ENCODE results near the gene SEL1L3. TPM values are rescaled to one million over a fixed set of nuclear protein-coding genes. Genes with fewer than 3 reads are reported as not detected.

SEL1L3 gene
- total and polyA plus RNA-seq, 2 of the 13 experiments (the other 11 are each of a cell fraction or from before 2014, with no cell fraction given): 0.28 to 1.1 TPM

GRCh38 chr4:25729564-25729963, 133.2 kb downstream of the SEL1L3 start:
- WGBS (ENCODE audit: low lambda C conversion rate): 55% methylated on average over 9 of the region's 9 CpGs
- ChIA-PET POLR2A (no interaction called here), CTCF (ENCODE audit: low intra/inter-chr PET ratio, low total read pairs) (no interaction called here)

More at GRCh38 chr4:25729564-25729963, 133.2 kb downstream of the SEL1L3 start:
- H3K36me3 ChIP-seq (replicated peaks in 1 of 2; ENCODE audit: control insufficient read depth in 1 of 2, insufficient read depth in 2 of 2, low read length in 2 of 2): no peaks in the 10 kb centered on the region
- intact Hi-C loops (cut with micrococcal nuclease; ENCODE audit: unreplicated experiment) (no loop called here), in situ Hi-C loops (cut with HindIII; ENCODE audit: extremely low pct_ligation_motif_present, low pct_unique_long_range_greater_than_20kb) (no loop called here)
- H4K20me1 ChIP-seq (ENCODE audit: insufficient read depth, low read length): no peaks in the 10 kb centered on the region
- TF ChIP-seq MIER3 (CRISPR knock-in tag; IDR thresholded peaks at IDR 0.05; ENCODE audit: borderline replicate concordance) (no peak), U2AF2 (IDR thresholded peaks at IDR 0.05; ENCODE audit: low read depth, low read length) (no peak), SP1 (IDR thresholded peaks at IDR 0.05) (no peak), SP1 (CRISPR knock-in tag; IDR thresholded peaks at IDR 0.05) (no peak), NR2F1 (CRISPR knock-in tag; IDR thresholded peaks at IDR 0.05) (no peak), ZBTB10 (CRISPR knock-in tag; IDR thresholded peaks at IDR 0.05; ENCODE audit: borderline replicate concordance) (no peak), CENPBD1 (CRISPR knock-in tag; IDR thresholded peaks at IDR 0.05; ENCODE audit: borderline replicate concordance, low read depth) (no peak), NCOA2 (CRISPR knock-in tag; IDR thresholded peaks at IDR 0.05) (no peak), PHF20 (CRISPR knock-in tag; IDR thresholded peaks at IDR 0.05) (no peak), ISX (CRISPR knock-in tag; conservative IDR thresholded peaks at IDR 0.05) (no peak)
- TF ChIP-seq, protein P1, sequence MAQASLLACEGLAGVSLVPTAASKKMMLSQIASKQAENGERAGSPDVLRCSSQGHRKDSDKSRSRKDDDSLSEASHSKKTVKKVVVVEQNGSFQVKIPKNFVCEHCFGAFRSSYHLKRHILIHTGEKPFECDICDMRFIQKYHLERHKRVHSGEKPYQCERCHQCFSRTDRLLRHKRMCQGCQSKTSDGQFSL (CRISPR knock-in tag; IDR thresholded peaks at IDR 0.05): no peak
- TF ChIP-seq, protein P2, sequence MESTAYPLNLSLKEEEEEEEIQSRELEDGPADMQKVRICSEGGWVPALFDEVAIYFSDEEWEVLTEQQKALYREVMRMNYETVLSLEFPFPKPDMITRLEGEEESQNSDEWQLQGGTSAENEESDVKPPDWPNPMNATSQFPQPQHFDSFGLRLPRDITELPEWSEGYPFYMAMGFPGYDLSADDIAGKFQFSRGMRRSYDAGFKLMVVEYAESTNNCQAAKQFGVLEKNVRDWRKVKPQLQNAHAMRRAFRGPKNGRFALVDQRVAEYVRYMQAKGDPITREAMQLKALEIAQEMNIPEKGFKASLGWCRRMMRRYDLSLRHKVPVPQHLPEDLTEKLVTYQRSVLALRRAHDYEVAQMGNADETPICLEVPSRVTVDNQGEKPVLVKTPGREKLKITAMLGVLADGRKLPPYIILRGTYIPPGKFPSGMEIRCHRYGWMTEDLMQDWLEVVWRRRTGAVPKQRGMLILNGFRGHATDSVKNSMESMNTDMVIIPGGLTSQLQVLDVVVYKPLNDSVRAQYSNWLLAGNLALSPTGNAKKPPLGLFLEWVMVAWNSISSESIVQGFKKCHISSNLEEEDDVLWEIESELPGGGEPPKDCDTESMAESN (CRISPR knock-in tag; conservative IDR thresholded peaks at IDR 0.05): no peak
- TF ChIP-seq, protein P3, sequence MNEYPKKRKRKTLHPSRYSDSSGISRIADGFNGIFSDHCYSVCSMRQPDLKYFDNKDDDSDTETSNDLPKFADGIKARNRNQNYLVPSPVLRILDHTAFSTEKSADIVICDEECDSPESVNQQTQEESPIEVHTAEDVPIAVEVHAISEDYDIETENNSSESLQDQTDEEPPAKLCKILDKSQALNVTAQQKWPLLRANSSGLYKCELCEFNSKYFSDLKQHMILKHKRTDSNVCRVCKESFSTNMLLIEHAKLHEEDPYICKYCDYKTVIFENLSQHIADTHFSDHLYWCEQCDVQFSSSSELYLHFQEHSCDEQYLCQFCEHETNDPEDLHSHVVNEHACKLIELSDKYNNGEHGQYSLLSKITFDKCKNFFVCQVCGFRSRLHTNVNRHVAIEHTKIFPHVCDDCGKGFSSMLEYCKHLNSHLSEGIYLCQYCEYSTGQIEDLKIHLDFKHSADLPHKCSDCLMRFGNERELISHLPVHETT (CRISPR knock-in tag; conservative IDR thresholded peaks at IDR 0.05): no peak
- no peaks in the 10 kb centered on the region for H3K27me3 ChIP-seq (ENCODE audit: control insufficient read depth in 1 of 2, insufficient read depth in 2 of 2, low read length in 2 of 2)
- no TSS peak for BruUV-seq (replicated peaks)
- H3K79me2 ChIP-seq (ENCODE audit: insufficient read depth, low read length): no peaks in the 10 kb centered on the region
- no peak overlapping the region for H3K4me3 ChIP-seq (replicated peaks in 1 of 3; ENCODE audit: insufficient read depth in 1 of 3, low read depth in 2 of 3, low read length in 3 of 3)
- no peak overlapping the region for H2AFZ ChIP-seq (ENCODE audit: low read length)
- H3K9me3 ChIP-seq (ENCODE audit: low read length): no peaks in the 10 kb centered on the region
- ATAC-seq: no peak
- no peaks in the 10 kb centered on the region for H3K4me1 ChIP-seq (ENCODE audit: insufficient read depth, low read length)
- H3K4me2 ChIP-seq (ENCODE audit: low read depth, low read length): no peak overlapping the region
- no peak overlapping the region for H3K27ac ChIP-seq (ENCODE audit: extremely low read length, insufficient read depth, low read length)
- FAIRE-seq: no peak
- no peak for DNase-seq (ENCODE audit: low spot score)
- no peak overlapping the region for H3K9ac ChIP-seq (ENCODE audit: insufficient read depth, low read depth, low read length)

All from HepG2 (cell line).